Ramos (cell line): ENCODE measurements around the gene IRF6.

Source experiments
- in situ Hi-C: fragments of 300-500 bp; cut with MboI; formaldehyde crosslinking; loops from one replicate; pipeline ENCODE4 v1.14.3; 2022; ENCODE audit warnings: low sequenced_read_pairs; ENCODE audit not compliant: unreplicated experiment

The IRF6 gene

GRCh38 chr1:209805875-209806760 lies at the start of gene IRF6:
IRF6 (minus strand) TSS chr1:209806142; CDS start chr1:209801413, 4,729 bp downstream.
- in situ Hi-C loops, result no loop called here

DNA sequence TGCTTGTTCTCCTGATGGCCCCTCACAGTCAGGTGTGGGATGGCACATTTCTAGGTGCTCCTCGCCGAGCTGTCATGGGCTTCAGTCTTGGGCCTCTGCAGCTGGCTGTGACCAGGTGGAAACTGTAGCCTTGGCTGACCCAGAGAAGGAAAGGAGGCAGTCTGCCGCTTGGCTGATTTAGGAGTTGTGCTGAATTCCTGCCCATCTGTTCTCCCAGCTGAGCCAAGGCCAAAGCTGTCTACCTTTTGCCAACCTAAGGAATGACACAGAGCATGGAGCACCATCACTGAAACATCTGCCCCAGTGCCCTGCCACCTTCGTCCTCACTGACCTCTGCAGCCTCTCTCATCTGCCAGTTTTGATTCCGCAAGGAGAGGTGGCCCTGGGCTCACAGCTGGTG lies 49.7 kb upstream of the IRF6 start:
- in situ Hi-C loops, result loop anchor here (25.0 kb wide), 1 partner anchor 457 kb away; no protein-coding TSS in a partner anchor

DNA sequence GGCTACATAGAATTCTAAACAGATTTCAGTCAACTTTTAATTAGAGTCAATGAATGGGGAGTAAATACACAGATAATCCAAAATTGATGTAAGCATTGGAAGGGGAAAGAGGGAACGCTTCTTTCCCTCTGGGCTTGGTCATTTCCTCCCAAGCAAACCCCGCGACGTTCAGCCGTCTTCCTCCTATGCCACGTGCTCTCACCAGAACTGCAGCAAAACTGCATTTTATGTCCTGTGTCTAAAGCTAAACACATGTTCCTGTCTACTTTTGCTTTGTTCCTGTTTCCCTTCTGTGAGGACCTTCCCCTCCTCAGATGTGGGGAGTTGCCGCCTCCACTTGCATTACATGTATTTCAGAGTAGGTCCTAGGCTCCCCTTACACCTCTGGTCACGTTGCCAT lies 49.1 kb upstream of the IRF6 start:
- in situ Hi-C loops, result loop anchor here (25.0 kb wide), 1 partner anchor 457 kb away; no protein-coding TSS in a partner anchor

DNA sequence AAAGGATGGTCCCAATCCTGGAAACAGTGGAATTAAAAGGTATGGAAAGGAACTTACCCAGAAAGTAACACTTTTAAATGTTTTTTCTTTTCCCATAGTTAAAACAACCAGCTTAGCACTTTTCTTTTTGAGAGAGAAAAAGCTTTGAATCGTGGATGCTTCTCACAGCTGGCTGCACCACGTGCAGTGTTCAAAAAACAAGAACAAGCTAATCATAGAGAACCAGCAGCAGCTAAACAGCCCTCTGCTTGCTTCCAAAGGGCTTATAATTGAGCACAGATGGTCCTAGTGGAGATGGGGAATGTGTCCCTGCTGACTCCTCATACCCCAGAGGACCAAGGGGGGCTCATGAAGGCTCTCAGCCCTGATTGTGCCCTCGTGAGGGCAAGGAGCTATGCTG lies 48.3 kb upstream of the IRF6 start:
- in situ Hi-C loops, result loop anchor here (25.0 kb wide), 1 partner anchor 458 kb away; no protein-coding TSS in a partner anchor

- in situ Hi-C loops, result loop anchor here (25.0 kb wide), 1 partner anchor 459 kb away; no protein-coding TSS in a partner anchor
Measured at GRCh38 chr1:209853676-209854075, 47.7 kb upstream of the IRF6 start.

DNA sequence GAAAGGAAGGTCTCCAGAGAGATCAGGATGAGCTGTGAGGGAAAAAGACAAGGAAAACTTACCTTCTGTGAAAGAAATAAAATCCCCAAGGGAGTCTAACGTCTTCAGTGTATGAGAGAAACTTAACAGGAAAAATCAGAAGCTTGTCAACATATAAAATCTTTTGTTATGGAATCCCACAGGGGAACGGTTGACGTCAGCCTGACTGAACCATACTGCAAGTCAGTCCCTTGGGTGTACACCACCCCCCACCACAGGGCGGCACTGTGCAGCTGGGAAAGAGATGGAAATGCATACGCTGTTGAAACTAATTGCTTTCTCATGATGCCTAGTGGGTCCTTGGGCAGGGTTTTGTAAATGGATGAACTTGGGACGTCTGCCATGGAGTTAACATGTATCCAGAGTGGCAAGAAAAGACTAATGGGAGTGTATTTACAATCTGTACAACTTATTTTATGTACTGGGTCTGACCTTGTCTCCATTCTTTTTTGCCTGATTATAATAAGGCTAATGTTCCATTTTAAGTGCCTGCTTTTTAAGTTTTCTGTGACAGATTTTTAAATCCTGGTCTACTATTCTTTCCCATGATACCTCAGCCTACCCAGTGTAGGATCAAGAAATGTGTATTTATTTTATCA lies 44.5 kb upstream of the IRF6 start:
- in situ Hi-C loops, result loop anchor here (25.0 kb wide), 1 partner anchor 462 kb away; no protein-coding TSS in a partner anchor

DNA sequence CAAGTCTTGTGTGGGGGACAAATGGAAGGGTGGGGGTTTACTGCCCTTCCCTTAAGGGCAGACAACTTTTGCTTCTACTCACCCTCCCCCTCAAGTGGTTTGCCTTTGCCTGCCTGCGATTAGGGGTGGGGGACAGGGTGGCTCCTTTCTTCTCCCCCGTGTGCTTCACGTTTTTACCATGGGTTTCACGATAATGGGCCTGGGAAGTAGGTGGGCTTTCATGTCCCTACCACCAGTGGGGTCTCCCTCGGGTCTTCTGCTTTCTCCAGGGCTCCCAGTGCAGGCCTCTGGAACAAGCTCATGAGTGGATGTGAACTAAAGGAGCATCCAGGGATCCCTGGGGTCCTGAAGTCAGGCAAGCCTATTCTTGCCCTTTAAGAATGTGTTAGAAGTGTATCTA lies 43.4 kb upstream of the IRF6 start:
- in situ Hi-C loops, result no loop called here

DNA sequence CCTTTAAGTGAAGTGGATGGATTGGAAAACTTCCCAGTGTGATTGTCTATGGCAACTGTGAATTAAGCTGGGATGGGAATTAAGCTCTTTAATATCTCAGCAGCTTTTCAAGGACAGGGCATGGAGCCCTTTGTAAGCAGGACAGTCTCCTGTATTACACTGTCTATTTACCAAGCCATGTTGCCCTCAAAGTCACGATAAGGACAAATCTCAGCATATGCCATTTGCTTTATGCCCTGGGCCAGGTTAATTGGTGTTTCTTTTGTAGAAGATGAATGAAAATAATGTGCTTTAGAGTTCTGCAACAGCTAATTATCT lies 39.4 kb upstream of the IRF6 start:
- in situ Hi-C loops, result no loop called here

DNA sequence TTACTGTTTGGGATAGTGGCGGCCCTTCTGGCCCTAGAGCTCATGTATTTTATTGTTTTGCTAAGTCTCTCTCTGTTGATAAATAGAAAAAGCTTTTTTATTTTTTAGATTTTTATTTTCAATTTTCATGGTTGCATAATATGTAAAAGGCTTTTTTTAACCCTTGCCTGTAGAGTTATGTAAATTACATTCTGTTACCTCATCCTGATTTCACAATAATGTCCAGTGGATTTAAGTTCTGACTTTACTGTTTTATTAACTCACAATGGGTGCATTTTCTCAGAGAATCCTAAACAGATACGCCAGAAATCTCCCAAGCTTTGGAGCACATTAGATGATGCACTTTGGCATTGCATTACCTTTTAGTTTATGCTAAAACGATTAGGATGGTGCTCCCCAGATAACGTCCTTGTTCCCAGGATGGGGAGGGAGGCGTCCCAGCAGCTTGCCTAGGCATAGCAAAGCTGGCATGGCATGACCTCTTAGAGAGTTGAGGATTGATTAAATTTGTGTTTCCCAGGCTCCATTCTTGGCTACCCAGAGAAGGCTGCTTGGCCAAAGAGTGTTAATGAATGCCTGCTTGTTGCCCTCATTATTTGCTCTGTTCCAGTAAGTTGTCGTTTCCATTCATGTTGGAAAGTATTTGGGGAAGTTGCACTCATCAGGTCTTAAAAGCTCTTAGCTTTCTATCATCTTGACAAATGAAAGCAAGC lies 38.9 kb upstream of the IRF6 start:
- in situ Hi-C loops, result no loop called here

DNA sequence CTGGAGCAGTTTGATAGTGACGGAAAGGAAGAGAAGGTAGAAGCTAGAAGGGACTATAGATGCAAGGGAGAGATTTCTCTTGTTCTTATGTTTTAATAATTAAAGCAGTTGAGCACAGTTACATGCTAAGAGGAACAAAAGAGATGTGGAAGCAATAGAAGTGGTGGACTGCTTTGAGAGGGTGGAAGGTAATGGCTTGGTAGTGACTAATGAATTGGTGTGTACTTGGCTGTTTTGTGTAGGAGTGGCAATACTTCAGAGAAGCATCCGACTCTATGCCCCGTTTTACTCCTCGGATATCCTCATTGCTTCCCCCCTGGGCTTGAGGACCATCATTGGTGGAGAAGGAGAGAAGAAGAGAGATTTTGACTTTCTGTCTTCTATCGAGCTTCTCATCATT lies 34.7 kb upstream of the IRF6 start:
- in situ Hi-C loops, result no loop called here

DNA sequence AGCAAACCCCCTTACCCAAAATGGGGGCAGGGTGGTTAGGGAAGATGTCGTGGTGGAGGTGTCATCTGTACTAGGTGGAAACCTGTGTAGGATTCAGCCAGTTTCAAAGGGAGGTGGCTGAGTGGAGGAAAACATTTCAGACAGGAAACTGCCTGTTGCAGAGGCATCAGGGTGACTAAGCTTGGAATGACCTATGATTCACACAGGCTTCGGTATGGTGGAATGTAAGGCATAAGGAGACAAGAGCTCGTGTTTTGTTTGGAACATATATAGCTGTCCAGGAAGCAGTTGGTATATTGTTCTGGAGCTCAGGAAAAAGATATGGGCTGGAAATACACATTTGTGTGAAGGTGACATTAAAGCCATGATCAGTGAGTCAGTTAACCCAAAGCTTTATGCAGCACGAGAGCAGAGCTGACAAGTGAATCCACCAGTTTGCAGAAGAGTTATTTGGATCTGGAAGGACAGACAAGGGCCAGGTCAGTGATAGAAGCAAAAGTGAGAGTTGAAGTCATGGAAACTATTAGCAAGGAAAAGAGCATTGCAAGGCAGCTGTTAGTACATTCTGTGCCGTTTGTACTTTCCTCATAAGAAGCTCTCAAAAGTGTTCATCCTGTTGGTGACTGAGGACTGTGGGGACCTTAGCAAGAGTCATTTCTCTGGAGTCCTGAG lies 34.1 kb upstream of the IRF6 start:
- in situ Hi-C loops, result no loop called here

GRCh38 chr1:209838537-209838936 lies 32.6 kb upstream of the IRF6 start:
- in situ Hi-C loops, result no loop called here

GRCh38 chr1:209837671-209838070 lies 31.7 kb upstream of the IRF6 start:
- in situ Hi-C loops, result no loop called here

- in situ Hi-C loops, result no loop called here
Measured at GRCh38 chr1:209835782-209836298, 29.9 kb upstream of the IRF6 start.

- in situ Hi-C loops, result no loop called here
Measured at GRCh38 chr1:209831615-209832014, 25.7 kb upstream of the IRF6 start.

DNA sequence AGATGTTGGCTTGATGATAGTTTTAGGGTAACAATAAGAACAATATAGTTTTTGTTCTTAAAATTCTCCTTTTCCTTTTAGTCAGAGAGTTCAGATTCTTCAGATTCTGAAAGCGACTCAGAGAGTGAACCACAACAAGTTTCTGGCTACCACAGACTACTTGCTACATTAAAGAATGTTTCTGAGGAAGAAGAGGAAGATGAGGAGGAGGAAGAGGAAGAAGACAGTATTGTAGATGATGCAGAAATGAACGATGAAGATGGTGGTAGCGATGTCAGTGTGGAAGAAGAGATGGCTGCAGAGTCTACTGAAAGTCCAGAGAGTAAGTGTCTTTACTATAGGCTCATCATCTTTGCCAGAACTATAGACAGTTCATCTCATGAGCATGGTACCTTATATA lies 24.8 kb upstream of the IRF6 start:
- in situ Hi-C loops, result no loop called here

DNA sequence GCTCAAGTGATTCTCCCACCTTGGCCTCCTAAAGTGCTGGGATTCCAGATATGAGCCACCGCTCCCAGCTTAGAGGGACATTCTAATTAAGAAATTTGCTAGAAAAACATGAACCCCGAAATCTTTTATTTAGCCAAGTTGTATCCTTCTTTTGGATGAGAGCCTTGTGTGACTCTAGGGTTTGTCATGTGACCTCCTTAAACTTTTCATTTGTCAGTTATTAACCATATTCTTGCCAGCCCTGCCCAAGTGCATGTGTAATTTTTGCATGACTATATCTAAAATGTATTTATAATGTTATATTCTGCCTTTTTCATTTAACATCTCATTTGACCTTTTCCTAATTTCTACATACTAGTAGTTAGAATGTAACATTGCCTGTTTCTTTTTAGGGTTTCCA lies 23.8 kb upstream of the IRF6 start:
- in situ Hi-C loops, result no loop called here

- in situ Hi-C loops, result no loop called here
Measured at GRCh38 chr1:209827384-209828262, 21.7 kb upstream of the IRF6 start, which contains the start of gene UTP25. UTP25 (plus strand) TSS chr1:209827972; CDS start chr1:209828064, 92 bp downstream.
